Measurements from ENCODE around the gene SHCBP1. TPM values are rescaled to one million over a fixed set of nuclear protein-coding genes. Genes with fewer than 3 reads are reported as not detected.

Gene SHCBP1, protein sequence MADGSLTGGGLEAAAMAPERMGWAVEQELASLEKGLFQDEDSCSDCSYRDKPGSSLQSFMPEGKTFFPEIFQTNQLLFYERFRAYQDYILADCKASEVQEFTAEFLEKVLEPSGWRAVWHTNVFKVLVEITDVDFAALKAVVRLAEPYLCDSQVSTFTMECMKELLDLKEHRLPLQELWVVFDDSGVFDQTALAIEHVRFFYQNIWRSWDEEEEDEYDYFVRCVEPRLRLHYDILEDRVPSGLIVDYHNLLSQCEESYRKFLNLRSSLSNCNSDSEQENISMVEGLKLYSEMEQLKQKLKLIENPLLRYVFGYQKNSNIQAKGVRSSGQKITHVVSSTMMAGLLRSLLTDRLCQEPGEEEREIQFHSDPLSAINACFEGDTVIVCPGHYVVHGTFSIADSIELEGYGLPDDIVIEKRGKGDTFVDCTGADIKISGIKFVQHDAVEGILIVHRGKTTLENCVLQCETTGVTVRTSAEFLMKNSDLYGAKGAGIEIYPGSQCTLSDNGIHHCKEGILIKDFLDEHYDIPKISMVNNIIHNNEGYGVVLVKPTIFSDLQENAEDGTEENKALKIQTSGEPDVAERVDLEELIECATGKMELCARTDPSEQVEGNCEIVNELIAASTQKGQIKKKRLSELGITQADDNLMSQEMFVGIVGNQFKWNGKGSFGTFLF
- total RNA-seq (2012; rRNA removed) (18.3 and 35.3 TPM in 2 replicates), polyA plus RNA-seq (2012; rRNA removed) (15.6 and 18.6 TPM in 2 replicates), Bru-seq, nascent RNA (percentile 54 among the genes with signal in this experiment), BruChase-seq, experiment 1, labeled RNA remaining after a 6-hour chase (percentile 48 among the genes with signal in this experiment), BruChase-seq, experiment 2, labeled RNA remaining after a 2-hour chase (percentile 49 among the genes with signal in this experiment)
- polyA plus RNA-seq (2012; cell fraction: cytosol; rRNA removed) = 2.4 and 7.3 TPM in 2 replicates
- 0.76 and 3.9 TPM in 2 replicates for polyA plus RNA-seq (2012; cell fraction: nucleus; rRNA removed; ENCODE audit: low replicate concordance)
- long read RNA-seq, transcript SHCBP1-201 (13 exons, 3,461 nt) = major isoform, 21 of 25 reads
- long read RNA-seq, partial matches to known transcripts = 1 of 25 reads
- long read RNA-seq, other reads (novel, unspliced or antisense) = 3 of 25 reads

DNA sequence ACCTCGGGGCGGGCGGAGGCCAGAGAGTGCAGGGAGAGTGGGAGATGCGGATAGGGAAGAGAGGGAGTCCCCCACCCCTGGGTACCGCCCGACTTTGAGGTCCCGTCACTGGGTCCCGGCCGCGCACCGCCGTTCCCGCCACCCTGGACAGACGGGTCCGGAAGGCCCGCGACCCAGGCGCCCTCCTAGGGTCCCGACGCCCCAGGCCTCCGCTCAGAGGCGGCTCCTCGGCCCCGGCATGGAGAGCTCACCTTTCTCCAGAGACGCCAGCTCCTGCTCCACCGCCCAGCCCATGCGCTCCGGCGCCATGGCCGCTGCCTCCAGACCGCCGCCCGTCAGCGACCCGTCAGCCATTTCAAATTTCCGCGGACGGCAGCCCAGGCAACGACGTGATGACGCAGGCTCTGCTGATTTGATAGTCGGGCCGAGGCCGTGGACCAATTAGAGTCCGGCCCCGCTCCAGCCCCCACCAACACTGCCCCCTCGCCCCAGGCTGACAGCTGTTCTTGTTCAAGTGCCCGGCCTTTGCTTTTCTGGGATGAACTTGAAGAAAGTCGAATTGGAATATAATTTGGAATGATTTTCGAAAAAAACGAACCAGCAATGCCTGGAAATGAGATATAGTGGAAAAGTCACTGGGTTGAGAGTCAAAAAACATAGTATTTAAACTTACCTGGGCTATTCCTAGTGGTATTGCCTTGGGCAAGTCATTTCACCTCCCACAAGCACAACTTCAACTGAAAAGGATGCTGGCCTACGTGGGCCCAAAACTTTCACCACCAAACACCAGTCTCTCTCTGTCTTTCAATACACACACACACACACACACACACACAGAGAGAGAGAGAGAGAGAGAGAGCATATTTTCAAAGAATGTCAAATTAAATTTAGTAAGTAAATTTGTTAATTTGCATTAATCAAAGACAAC, at the start of gene SHCBP1:
Gene SHCBP1, minus strand, starts transcription at position 374 of the 928 bp plus-strand sequence. Its CDS starts 20 bp downstream, at position 354.
- ChIA-PET POLR2A (ENCODE audit: unreplicated experiment) (interaction anchor here (0.5 kb wide), 1 partner anchor 1697 kb away, joined by 3 read pairs; no protein-coding TSS in a partner anchor), CTCF (no interaction called here)
- Histone ChIP-seq H3K23ac (ENCODE audit: low read depth, low read length) (peak within 1 kb of the TSS; percentile 78), H4K8ac (ENCODE audit: low read depth in 2 of 2, low read length in 2 of 2) (peak within 1 kb of the TSS; percentile 10 to 18; a peak in 2 of 4 replicates), H3K4me1 (ENCODE audit: control insufficient read depth, insufficient read depth, low read length) (peaks cover 2% of the 10 kb centered on the region; the same call in 1 of the 2 replicates), H2AK5ac (ENCODE audit: low read depth, low read length) (no peak within 1 kb of the TSS), H3K9me1 (ENCODE audit: insufficient read depth, low read length) (peaks cover 3% of the 10 kb centered on the region; the same call in 1 of the 2 replicates), H2BK20ac (ENCODE audit: low read depth, low read length) (no peak within 1 kb of the TSS), H3K4me3 (ENCODE audit: insufficient read depth, low read depth, low read length) (peak within 1 kb of the TSS; percentile 60), H3K36me3 (ENCODE audit: control insufficient read depth, insufficient read depth, low read length) (no peaks in the 10 kb centered on the region), H3K27me3 (ENCODE audit: control insufficient read depth, insufficient read depth, low read length) (no peaks in the 10 kb centered on the region), H2AFZ (replicated peaks; ENCODE audit: low read length, poor library complexity) (peak within 1 kb of the TSS; percentile 85), H3K79me1 (ENCODE audit: low read depth in 1 of 2, low read length in 2 of 2) (peaks cover 7 to 18% of the 10 kb centered on the region in 2 experiments; a peak in 2 of 4 replicates), H3K4ac (ENCODE audit: low read depth, low read length) (no peak within 1 kb of the TSS), H2BK120ac (ENCODE audit: low read depth, low read length) (no peak within 1 kb of the TSS), H3K27ac (ENCODE audit: insufficient read depth, low read length) (peak within 1 kb of the TSS; percentile 11; the same call in 1 of the 2 replicates), H2BK15ac (ENCODE audit: low read depth, low read length) (no peak within 1 kb of the TSS), H3K56ac (ENCODE audit: extremely low read depth, insufficient read depth, low read length) (no peak within 1 kb of the TSS), H4K20me1 (ENCODE audit: insufficient read depth, low read length) (no peaks in the 10 kb centered on the region), H2BK5ac (ENCODE audit: low read depth, low read length, poor library complexity, severe bottlenecking) (no peak within 1 kb of the TSS), H2AK9ac (replicated peaks; ENCODE audit: low read depth, low read length, poor library complexity) (peak within 1 kb of the TSS; percentile 1), H4K91ac (ENCODE audit: insufficient read depth, low read depth, low read length) (no peak within 1 kb of the TSS; the same call in 1 of the 2 replicates), H3K18ac (ENCODE audit: low read depth, low read length) (no peak within 1 kb of the TSS), H3K9me3 (ENCODE audit: control insufficient read depth, insufficient read depth, low read length) (no peaks in the 10 kb centered on the region), H4K5ac (ENCODE audit: low read depth, low read length) (no peak within 1 kb of the TSS), H3K14ac (replicated peaks; ENCODE audit: low read depth, low read length) (no peak within 1 kb of the TSS; the same call in 1 of the 2 replicates), H3K4me2 (ENCODE audit: low read depth, low read length) (peak within 1 kb of the TSS; percentile 98), H3K9ac (ENCODE audit: low read depth, low read length) (peak within 1 kb of the TSS; percentile 44; the same call in 1 of the 2 replicates)
- in situ Hi-C loops (cut with MboI; ENCODE audit: low sequenced_read_pairs) = no loop called here
- intact Hi-C loops (cut with micrococcal nuclease) = no loop called here
- peak; percentile 95 for ATAC-seq (ENCODE audit: low read depth)
- WGBS, 2 experiments (ENCODE audit: extremely low coverage in 2 of 2, insufficient read length in 1 of 2) = 0% methylated on average over 19 of the region's 52 CpGs; no CpG with 5 or more reads in 1 of the 2 experiments
- peak; percentile 84 for DNase-seq
- dilution Hi-C loops (cut with HindIII; ENCODE audit: low sequenced_read_pairs, unreplicated experiment) = no loop called here
- no TSS peak for BruUV-seq (replicated peaks)
- TF ChIP-seq ELK1 (IDR thresholded peaks at IDR 0.05; ENCODE audit: borderline replicate concordance, low read depth, low read length) (no peak), POLR2A (IDR thresholded peaks at IDR 0.05; ENCODE audit: low read depth, low read length) (peak; percentile 52; the same call in 1 of the 2 replicates), RFX5 (IDR thresholded peaks at IDR 0.05; ENCODE audit: low read depth, low read length) (no peak), RCOR1 (IDR thresholded peaks at IDR 0.05; ENCODE audit: insufficient replicate concordance, low read length) (no peak), FOS (IDR thresholded peaks at IDR 0.05; ENCODE audit: low read depth, low read length) (no peak)
- TF ChIP-seq, protein P1, sequence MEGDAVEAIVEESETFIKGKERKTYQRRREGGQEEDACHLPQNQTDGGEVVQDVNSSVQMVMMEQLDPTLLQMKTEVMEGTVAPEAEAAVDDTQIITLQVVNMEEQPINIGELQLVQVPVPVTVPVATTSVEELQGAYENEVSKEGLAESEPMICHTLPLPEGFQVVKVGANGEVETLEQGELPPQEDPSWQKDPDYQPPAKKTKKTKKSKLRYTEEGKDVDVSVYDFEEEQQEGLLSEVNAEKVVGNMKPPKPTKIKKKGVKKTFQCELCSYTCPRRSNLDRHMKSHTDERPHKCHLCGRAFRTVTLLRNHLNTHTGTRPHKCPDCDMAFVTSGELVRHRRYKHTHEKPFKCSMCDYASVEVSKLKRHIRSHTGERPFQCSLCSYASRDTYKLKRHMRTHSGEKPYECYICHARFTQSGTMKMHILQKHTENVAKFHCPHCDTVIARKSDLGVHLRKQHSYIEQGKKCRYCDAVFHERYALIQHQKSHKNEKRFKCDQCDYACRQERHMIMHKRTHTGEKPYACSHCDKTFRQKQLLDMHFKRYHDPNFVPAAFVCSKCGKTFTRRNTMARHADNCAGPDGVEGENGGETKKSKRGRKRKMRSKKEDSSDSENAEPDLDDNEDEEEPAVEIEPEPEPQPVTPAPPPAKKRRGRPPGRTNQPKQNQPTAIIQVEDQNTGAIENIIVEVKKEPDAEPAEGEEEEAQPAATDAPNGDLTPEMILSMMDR (conservative IDR thresholded peaks at IDR 0.05; ENCODE audit: low read depth, low read length) = no peak
- TF ChIP-seq, protein P2, sequence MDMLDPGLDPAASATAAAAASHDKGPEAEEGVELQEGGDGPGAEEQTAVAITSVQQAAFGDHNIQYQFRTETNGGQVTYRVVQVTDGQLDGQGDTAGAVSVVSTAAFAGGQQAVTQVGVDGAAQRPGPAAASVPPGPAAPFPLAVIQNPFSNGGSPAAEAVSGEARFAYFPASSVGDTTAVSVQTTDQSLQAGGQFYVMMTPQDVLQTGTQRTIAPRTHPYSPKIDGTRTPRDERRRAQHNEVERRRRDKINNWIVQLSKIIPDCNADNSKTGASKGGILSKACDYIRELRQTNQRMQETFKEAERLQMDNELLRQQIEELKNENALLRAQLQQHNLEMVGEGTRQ (IDR thresholded peaks at IDR 0.05; ENCODE audit: low read depth, low read length) = no peak

Measured in IMR-90 (cell line).